GM12801 (cell line): ENCODE measurements around the gene GABRB3.

Experiments used
- CTCF ChIP-seq: IDR thresholded peaks from one replicate; pipeline ENCODE4 v1.5.1; 2011; ENCODE audit warnings: control low read depth; ENCODE audit not compliant: insufficient read length; ENCODE audit errors: extremely low read depth

The GABRB3 gene

GRCh38 chr15:26615188-26615926 lies 157.5 kb downstream of the GABRB3 start:
- no peak for TF ChIP-seq CTCF

- no peak for TF ChIP-seq CTCF
Observed at GRCh38 chr15:26614734-26615133, 158.1 kb downstream of the GABRB3 start.

- TF ChIP-seq CTCF: no peak
Observed at GRCh38 chr15:26598704-26599103, 174.2 kb downstream of the GABRB3 start.

GRCh38 chr15:26595611-26596010 lies 177.3 kb downstream of the GABRB3 start:
- TF ChIP-seq CTCF: no peak

GRCh38 chr15:26590676-26591075 lies 182.2 kb downstream of the GABRB3 start:
- no peak for TF ChIP-seq CTCF

GRCh38 chr15:26582840-26583239 lies 190.0 kb downstream of the GABRB3 start:
- TF ChIP-seq CTCF: no peak

- no peak for TF ChIP-seq CTCF
Observed at GRCh38 chr15:26580943-26581342, 191.9 kb downstream of the GABRB3 start.
